ENCODE data around the gene PLP2.

DNA sequence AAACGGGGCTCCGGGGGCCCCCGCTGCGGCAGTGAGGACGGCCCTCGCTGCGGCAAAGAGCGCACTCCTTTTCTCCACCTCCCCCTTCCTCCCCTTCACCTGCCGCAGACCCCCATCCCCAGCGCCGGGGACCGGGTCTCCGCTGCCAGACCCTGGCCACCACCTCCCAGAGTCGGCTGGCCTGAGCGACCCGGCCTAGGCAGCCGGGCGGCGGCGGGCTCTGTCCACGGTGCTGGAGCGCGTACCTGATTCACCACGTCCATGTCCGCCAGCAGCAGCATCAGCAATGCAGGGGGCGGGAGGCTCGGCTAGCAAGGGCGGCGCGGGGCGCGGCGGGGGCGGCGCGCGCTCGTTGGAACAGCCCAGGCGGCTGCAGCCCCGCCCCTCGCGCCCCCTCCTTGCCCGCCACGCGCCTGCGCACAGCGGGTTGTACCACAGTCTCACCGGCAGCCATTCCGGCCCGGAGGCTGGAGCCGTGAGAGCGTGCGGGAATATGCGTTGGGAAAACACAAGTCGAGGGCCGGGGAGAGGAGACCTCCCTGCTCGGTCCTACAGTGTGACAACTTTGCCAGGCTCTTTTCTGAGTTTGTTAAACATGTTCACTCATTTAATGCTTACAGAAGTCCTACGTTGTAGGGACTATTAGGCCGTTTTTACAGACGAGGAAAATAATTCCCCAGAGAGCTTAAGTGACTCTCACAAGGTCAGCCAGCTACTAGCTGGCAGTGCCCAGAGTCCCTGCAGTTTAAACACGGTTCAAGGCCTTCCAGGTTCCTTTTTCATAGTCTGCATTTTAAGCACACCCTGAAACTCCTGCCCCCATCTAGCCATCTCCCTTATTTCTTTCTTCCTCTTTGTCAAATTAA, 28.4 kb downstream of the PLP2 start, which contains the start of gene SYP:
- TF ChIP-seq, protein P1, sequence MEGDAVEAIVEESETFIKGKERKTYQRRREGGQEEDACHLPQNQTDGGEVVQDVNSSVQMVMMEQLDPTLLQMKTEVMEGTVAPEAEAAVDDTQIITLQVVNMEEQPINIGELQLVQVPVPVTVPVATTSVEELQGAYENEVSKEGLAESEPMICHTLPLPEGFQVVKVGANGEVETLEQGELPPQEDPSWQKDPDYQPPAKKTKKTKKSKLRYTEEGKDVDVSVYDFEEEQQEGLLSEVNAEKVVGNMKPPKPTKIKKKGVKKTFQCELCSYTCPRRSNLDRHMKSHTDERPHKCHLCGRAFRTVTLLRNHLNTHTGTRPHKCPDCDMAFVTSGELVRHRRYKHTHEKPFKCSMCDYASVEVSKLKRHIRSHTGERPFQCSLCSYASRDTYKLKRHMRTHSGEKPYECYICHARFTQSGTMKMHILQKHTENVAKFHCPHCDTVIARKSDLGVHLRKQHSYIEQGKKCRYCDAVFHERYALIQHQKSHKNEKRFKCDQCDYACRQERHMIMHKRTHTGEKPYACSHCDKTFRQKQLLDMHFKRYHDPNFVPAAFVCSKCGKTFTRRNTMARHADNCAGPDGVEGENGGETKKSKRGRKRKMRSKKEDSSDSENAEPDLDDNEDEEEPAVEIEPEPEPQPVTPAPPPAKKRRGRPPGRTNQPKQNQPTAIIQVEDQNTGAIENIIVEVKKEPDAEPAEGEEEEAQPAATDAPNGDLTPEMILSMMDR (IDR thresholded peaks at IDR 0.05 in 8 of 11, conservative IDR thresholded peaks at IDR 0.05 in 3 of 11), result no peak
- peak in 1 of 3 donors; percentile 64 for TF ChIP-seq POLR2A (IDR thresholded peaks at IDR 0.05)

Measured in spleen (tissue), 7 donors.